ENCODE data around the gene CD109. TPM values are rescaled to one million over a fixed set of nuclear protein-coding genes. Genes with fewer than 3 reads are reported as not detected.

The CD109 gene
- total and polyA plus RNA-seq, 4 experiments from 2014 or later, result 0.10 to 0.96 (median 0.53) TPM

GRCh38 chr6:73688351-73688750 is 7.7 kb upstream of the CD109 start:
- no peak for DNase-seq
- no peaks in the 10 kb centered on the region for H3K36me3 ChIP-seq (ENCODE audit: insufficient read depth, low read length)
- POLR2A ChIA-PET (ENCODE audit: partially characterized antibody), result no interaction called here
- H3K27ac ChIP-seq (ENCODE audit: low read depth, low read length), result no peak overlapping the region
- no peak overlapping the region for H3K27ac Mint-ChIP-seq
- H3K4me3 ChIP-seq (ENCODE audit: low read length in 2 of 2), result no peak overlapping the region
- peaks cover 18 to 32% of the 10 kb centered on the region in 2 donors for H3K27me3 Mint-ChIP-seq
- intact Hi-C loops (cut with micrococcal nuclease), result no loop called here
- peaks cover 0 to 14% (median 6%) of the 10 kb centered on the region in 8 donors for H3K9me3 Mint-ChIP-seq
- no peak overlapping the region for H3K4me3 Mint-ChIP-seq
- H3K36me3 Mint-ChIP-seq, result peaks cover 0 to 2% of the 10 kb centered on the region in 2 donors
- no peaks in the 10 kb centered on the region for H3K4me1 Mint-ChIP-seq
- CTCF ChIA-PET (ENCODE audit: partially characterized antibody), result interaction anchor here (1.5 kb wide), 2 partner anchors 11 to 13 kb away, joined by 3 to 4 read pairs; no protein-coding TSS in a partner anchor
- no peaks in the 10 kb centered on the region for H3K9me3 ChIP-seq (ENCODE audit: control insufficient read depth in 1 of 2, low read length in 2 of 2)
- H3K27me3 ChIP-seq (ENCODE audit: insufficient read depth, low read length), result no peaks in the 10 kb centered on the region
- H3K4me1 ChIP-seq (ENCODE audit: insufficient read depth, low read length), result no peaks in the 10 kb centered on the region

GRCh38 chr6:73690056-73690455 is 5.9 kb upstream of the CD109 start:
- Mint-ChIP-seq H3K4me3 (no peak overlapping the region), H3K4me1 (peaks cover 0 to 2% (median under 1%) of the 10 kb centered on the region in 4 donors), H3K36me3 (no peaks in the 10 kb centered on the region), H3K27ac (no peak overlapping the region), H3K27me3 (peaks cover 18 to 40% of the 10 kb centered on the region in 2 donors), H3K9me3 (peaks cover 0 to 3% (median 0%) of the 10 kb centered on the region in 8 donors)
- intact Hi-C loops (cut with micrococcal nuclease), result no loop called here
- POLR2A ChIA-PET (ENCODE audit: partially characterized antibody), result no interaction called here
- Histone ChIP-seq H3K36me3 (ENCODE audit: insufficient read depth, low read length) (no peaks in the 10 kb centered on the region), H3K4me3 (ENCODE audit: low read length in 2 of 2) (no peak overlapping the region), H3K9me3 (ENCODE audit: control insufficient read depth in 1 of 2, low read length in 2 of 2) (no peaks in the 10 kb centered on the region), H3K27ac (ENCODE audit: low read depth, low read length) (no peak overlapping the region), H3K4me1 (ENCODE audit: insufficient read depth, low read length) (peaks cover 1% of the 10 kb centered on the region), H3K27me3 (ENCODE audit: insufficient read depth, low read length) (no peaks in the 10 kb centered on the region)
- CTCF ChIA-PET (ENCODE audit: partially characterized antibody), result interaction anchor here (0.6 kb wide), 1 partner anchor 57 kb away, joined by 5 read pairs; no protein-coding TSS in a partner anchor
- DNase-seq, result no peak

GRCh38 chr6:73691512-73691911 is 4.5 kb upstream of the CD109 start:
- H3K4me3 Mint-ChIP-seq, result no peak overlapping the region
- POLR2A ChIA-PET (ENCODE audit: partially characterized antibody), result no interaction called here

GRCh38 chr6:73694711-73695411 is 1.1 kb upstream of the CD109 start:
- H3K27ac ChIP-seq (ENCODE audit: low read depth, low read length), result no peak overlapping the region
- ChIA-PET CTCF (ENCODE audit: partially characterized antibody) (interaction anchor here (1.2 to 1.7 kb wide), 3 partner anchors 19 to 44 kb away, joined by 4 to 6 read pairs (median 6); no protein-coding TSS in a partner anchor), POLR2A (ENCODE audit: partially characterized antibody) (no interaction called here)
- H3K27me3 ChIP-seq (ENCODE audit: insufficient read depth, low read length), result no peaks in the 10 kb centered on the region
- Mint-ChIP-seq H3K9me3 (peaks cover 0 to 2% (median 0%) of the 10 kb centered on the region in 8 donors), H3K36me3 (peaks cover 0 to 1% of the 10 kb centered on the region in 2 donors), H3K27ac (peak overlapping the region in 1 of 7 donors; percentile 80), H3K4me3 (peak overlapping the region; percentile 27 to 89 (median 84)), H3K4me1 (peaks cover 9 to 26% (median 20%) of the 10 kb centered on the region in 4 donors), H3K27me3 (peaks cover 16 to 51% of the 10 kb centered on the region in 2 donors)
- no peak overlapping the region for H3K4me3 ChIP-seq (ENCODE audit: low read length in 2 of 2)
- no peaks in the 10 kb centered on the region for H3K9me3 ChIP-seq (ENCODE audit: control insufficient read depth in 1 of 2, low read length in 2 of 2)
- DNase-seq, result no peak
- H3K4me1 ChIP-seq (ENCODE audit: insufficient read depth, low read length), result peaks cover 22% of the 10 kb centered on the region
- H3K36me3 ChIP-seq (ENCODE audit: insufficient read depth, low read length), result no peaks in the 10 kb centered on the region
- intact Hi-C loops (cut with micrococcal nuclease), result no loop called here

More at GRCh38 chr6:73691512-73691911, 4.5 kb upstream of the CD109 start:
- H3K27ac Mint-ChIP-seq, result no peak overlapping the region
- CTCF ChIA-PET (ENCODE audit: partially characterized antibody), result interaction anchor here (1.1 to 1.7 kb wide), 3 partner anchors 13 to 45 kb away, joined by 3 to 5 read pairs (median 4); no protein-coding TSS in a partner anchor
- Histone ChIP-seq H3K27me3 (ENCODE audit: insufficient read depth, low read length) (no peaks in the 10 kb centered on the region), H3K36me3 (ENCODE audit: insufficient read depth, low read length) (no peaks in the 10 kb centered on the region), H3K4me1 (ENCODE audit: insufficient read depth, low read length) (peaks cover 13% of the 10 kb centered on the region), H3K27ac (ENCODE audit: low read depth, low read length) (no peak overlapping the region), H3K9me3 (ENCODE audit: control insufficient read depth in 1 of 2, low read length in 2 of 2) (no peaks in the 10 kb centered on the region), H3K4me3 (ENCODE audit: low read length in 2 of 2) (no peak overlapping the region)
- DNase-seq, result no peak
- H3K27me3 Mint-ChIP-seq, result peaks cover 16 to 35% of the 10 kb centered on the region in 2 donors
- intact Hi-C loops (cut with micrococcal nuclease), result no loop called here
- peaks cover 5 to 13% (median 10%) of the 10 kb centered on the region in 4 donors for H3K4me1 Mint-ChIP-seq
- peaks cover 0 to 2% (median 0%) of the 10 kb centered on the region in 8 donors for H3K9me3 Mint-ChIP-seq
- H3K36me3 Mint-ChIP-seq, result peaks cover 0 to 1% of the 10 kb centered on the region in 2 donors

- Histone ChIP-seq H3K27ac (ENCODE audit: low read depth, low read length) (no peak overlapping the region), H3K4me3 (ENCODE audit: low read length in 2 of 2) (peak overlapping the region in 1 of 2 donors; percentile 44), H3K9me3 (ENCODE audit: control insufficient read depth in 1 of 2, low read length in 2 of 2) (no peaks in the 10 kb centered on the region), H3K36me3 (ENCODE audit: insufficient read depth, low read length) (no peaks in the 10 kb centered on the region), H3K27me3 (ENCODE audit: insufficient read depth, low read length) (no peaks in the 10 kb centered on the region), H3K4me1 (ENCODE audit: insufficient read depth, low read length) (peaks cover 22% of the 10 kb centered on the region)
- CTCF ChIA-PET (ENCODE audit: partially characterized antibody), result no interaction called here
- DNase-seq, result no peak
- H3K27ac Mint-ChIP-seq, result peak overlapping the region in 2 of 7 donors; percentile 1 to 41
- peaks cover 10 to 38% of the 10 kb centered on the region in 2 donors for H3K27me3 Mint-ChIP-seq
- peaks cover 0 to 1% of the 10 kb centered on the region in 2 donors for H3K36me3 Mint-ChIP-seq
- intact Hi-C loops (cut with micrococcal nuclease), result no loop called here
- peaks cover 0 to 2% (median 0%) of the 10 kb centered on the region in 8 donors for H3K9me3 Mint-ChIP-seq
- H3K4me1 Mint-ChIP-seq, result peaks cover 9 to 26% (median 20%) of the 10 kb centered on the region in 4 donors
- peak overlapping the region in 7 of 8 donors; percentile 29 to 88 (median 79) for H3K4me3 Mint-ChIP-seq
- POLR2A ChIA-PET (ENCODE audit: partially characterized antibody), result no interaction called here
Measured at GRCh38 chr6:73696966-73697655, 1.1 kb downstream of the CD109 start.

GRCh38 chr6:73699676-73700459 is 3.9 kb downstream of the CD109 start:
- ChIA-PET POLR2A (ENCODE audit: partially characterized antibody) (no interaction called here), CTCF (ENCODE audit: partially characterized antibody) (no interaction called here)
- peaks cover 6 to 26% of the 10 kb centered on the region in 2 donors for H3K27me3 Mint-ChIP-seq

More at GRCh38 chr6:73699676-73700459, 3.9 kb downstream of the CD109 start:
- H3K9me3 ChIP-seq (ENCODE audit: control insufficient read depth in 1 of 2, low read length in 2 of 2), result no peaks in the 10 kb centered on the region
- peaks cover 0 to 1% of the 10 kb centered on the region in 2 donors for H3K36me3 Mint-ChIP-seq
- H3K4me1 ChIP-seq (ENCODE audit: insufficient read depth, low read length), result peaks cover 22% of the 10 kb centered on the region
- H3K9me3 Mint-ChIP-seq, result no peaks in the 10 kb centered on the region
- peaks cover 9 to 26% (median 20%) of the 10 kb centered on the region in 4 donors for H3K4me1 Mint-ChIP-seq
- H3K27me3 ChIP-seq (ENCODE audit: insufficient read depth, low read length), result no peaks in the 10 kb centered on the region
- no peak overlapping the region for H3K4me3 ChIP-seq (ENCODE audit: low read length in 2 of 2)
- H3K27ac Mint-ChIP-seq, result no peak overlapping the region
- no peak overlapping the region for H3K27ac ChIP-seq (ENCODE audit: low read depth, low read length)
- intact Hi-C loops (cut with micrococcal nuclease), result no loop called here
- H3K36me3 ChIP-seq (ENCODE audit: insufficient read depth, low read length), result no peaks in the 10 kb centered on the region
- DNase-seq, result no peak
- H3K4me3 Mint-ChIP-seq, result no peak overlapping the region

Measured in CD4-positive, alpha-beta memory T cell (primary cell).